Naive thymus-derived CD8-positive, alpha-beta T cell (primary cell): Measurements from ENCODE around the gene MT1M. TPM values are rescaled to one million over a fixed set of nuclear protein-coding genes. Genes with fewer than 3 reads are reported as not detected.
"Not testable (repeated sequence)": the region's sequence is repeated elsewhere in the genome, so short reads cannot be mapped to it uniquely, and the experiment has no call there.

Experiments
- ATAC-seq, 2 donors: fragments of 150-1000 bp; cut with Tn5 transposase in 1 of 2; sonication (Bioruptor Pico), chemical (Tn5 transposase) in 1 of 2; 1 replicate in 1 of 2; 2 replicates in 1 of 2; pipeline ENCODE4 v1.10.0; 2021; ENCODE audit warnings: mild to moderate bottlenecking in 2 of 2, moderate library complexity in 2 of 2
- POLR2A ChIA-PET: fragments of 350-600 bp; sonication (Branson Sonifier 250); formaldehyde crosslinking; loops from one replicate; lab custom pipeline; 2021; ENCODE audit warnings: antibody characterized with exemption; lab: Charles Lee
- DNase-seq, 10 donors: peaks; one replicate each; pipeline versions ENCODE4 v3.0.0 to v3.0.0-alpha.2; 2020 to 2022
- H3K27ac Mint-ChIP-seq, 10 donors: one replicate each; pipeline ENCODE4 v1.8.0; 2020 to 2022; ENCODE audit warnings: mild to moderate bottlenecking in 10 of 10, mixed read lengths in 10 of 10, moderate library complexity in 4 of 10, inconsistent platforms in 1 of 10
- H3K27me3 Mint-ChIP-seq, 5 donors: one replicate each; pipeline ENCODE4 v1.8.0; 2021 to 2022; ENCODE audit warnings: mixed read lengths in 5 of 5
- H3K36me3 Mint-ChIP-seq, 3 donors: one replicate each; pipeline ENCODE4 v1.8.0; 2020 to 2022; ENCODE audit warnings: mixed read lengths in 3 of 3, mild to moderate bottlenecking in 2 of 3, inconsistent platforms in 1 of 3
- H3K4me1 Mint-ChIP-seq, 4 donors: one replicate each; pipeline ENCODE4 v1.8.0; 2021 to 2022; ENCODE audit warnings: mixed read lengths in 4 of 4
- H3K4me3 Mint-ChIP-seq, 10 donors: one replicate each; pipeline ENCODE4 v1.8.0; 2020 to 2022; ENCODE audit warnings: mild to moderate bottlenecking in 10 of 10, mixed read lengths in 10 of 10, moderate library complexity in 6 of 10, inconsistent platforms in 1 of 10
- H3K9me3 Mint-ChIP-seq, 9 donors: one replicate each; pipeline ENCODE4 v1.8.0; 2020 to 2022; ENCODE audit warnings: mixed read lengths in 9 of 9, mild to moderate bottlenecking in 3 of 9, inconsistent platforms in 1 of 9, moderate library complexity in 1 of 9
- polyA plus RNA-seq, 3 donors: library from polyadenylated mRNA; unstranded; fragments of 300-500 nt; fragmentation: Illumina TruSeq; gene quantifications; one replicate each; pipeline ENCODE4 v1.2.3, GENCODE V29; 2021
- total RNA-seq, 8 experiments: library from RNA in 2 of 8; stranded (reverse) in 2 of 8; gene quantifications; one replicate each; pipeline ENCODE4 v1.2.3 and lab custom pipeline; 2021 to 2026

The MT1M gene
- total and polyA plus RNA-seq, 5 experiments from 2014 or later, result not detected

DNA sequence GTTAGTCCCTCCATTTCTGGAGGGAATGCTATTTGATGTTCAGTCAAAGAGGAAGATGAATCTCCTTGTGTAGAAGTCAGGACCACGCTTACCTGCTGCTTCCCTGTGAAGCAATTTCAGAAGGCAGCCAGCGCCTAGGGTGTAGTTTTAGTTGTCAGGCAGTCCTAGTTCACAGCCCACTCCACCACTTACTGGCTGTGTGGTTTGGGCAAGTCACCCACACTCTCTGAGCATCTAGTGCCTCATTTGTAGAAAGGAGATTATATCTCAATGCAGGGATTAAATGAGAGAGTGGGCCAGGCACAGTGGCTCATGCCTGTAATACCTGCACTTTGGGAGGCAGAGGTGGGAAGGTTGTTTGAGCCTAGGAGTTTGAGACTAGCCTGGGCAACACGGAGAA lies 39.7 kb downstream of the MT1M start:
- H3K36me3 Mint-ChIP-seq, ATAC-seq, DNase-seq, H3K9me3 Mint-ChIP-seq, H3K4me3 Mint-ChIP-seq, H3K27ac Mint-ChIP-seq: not testable (repeated sequence)
- POLR2A ChIA-PET, result interaction anchor here (0.6 to 1.0 kb wide), 2 partner anchors 29 to 40 kb away, joined by 3 to 4 read pairs; no protein-coding TSS in a partner anchor
- Mint-ChIP-seq H3K27me3 (peaks cover 25 to 45% (median 40%) of the 10 kb centered on the region in 5 donors), H3K4me1 (peaks cover 24 to 53% (median 36%) of the 10 kb centered on the region in 4 donors)

DNA sequence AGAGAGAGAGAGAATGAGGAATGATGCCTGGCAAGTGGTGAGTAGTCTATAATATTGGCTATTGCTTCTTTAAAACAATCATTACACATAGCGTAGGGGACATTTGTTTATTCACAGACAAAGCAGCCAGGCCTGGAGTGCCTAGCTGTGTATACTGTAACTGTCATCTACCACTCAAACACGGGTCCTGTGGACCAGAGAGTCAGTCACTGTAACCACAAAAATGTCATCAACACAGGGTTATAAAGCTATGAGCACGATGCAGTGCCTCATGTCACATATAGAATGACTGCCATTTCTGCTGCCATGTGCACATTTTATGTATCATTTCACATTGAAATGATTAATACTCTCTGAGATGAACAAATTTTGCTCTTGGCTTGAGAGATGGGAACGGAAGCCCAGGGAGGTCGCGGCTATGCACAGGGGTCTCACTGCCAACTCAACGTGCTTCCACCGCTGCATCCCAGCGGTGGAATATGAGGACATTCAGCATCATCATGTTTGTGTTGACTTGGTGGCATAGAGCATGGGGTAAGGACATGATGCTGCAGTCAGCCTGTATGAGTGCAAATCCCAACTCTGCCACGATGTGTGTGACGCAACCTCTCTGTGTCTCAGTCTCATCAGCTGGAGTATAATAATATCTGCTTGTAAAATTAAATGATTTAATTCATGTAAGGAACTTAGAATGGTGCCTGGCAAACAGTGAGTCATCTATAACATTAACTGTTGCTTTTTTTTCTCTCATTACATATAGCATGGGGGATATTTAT lies 40.5 kb downstream of the MT1M start:
- H3K9me3 Mint-ChIP-seq, result no peaks in the 10 kb centered on the region
- POLR2A ChIA-PET, result interaction anchor here (0.9 to 1.3 kb wide), 2 partner anchors 9 to 16 kb away, joined by 3 to 4 read pairs; partner anchors contain the start of gene MT1X
- peaks cover 21 to 42% (median 33%) of the 10 kb centered on the region in 5 donors for H3K27me3 Mint-ChIP-seq
- H3K4me3 Mint-ChIP-seq, result no peak overlapping the region
- DNase-seq (no peak), ATAC-seq (no peak)
- peaks cover 23 to 46% (median 34%) of the 10 kb centered on the region in 4 donors for H3K4me1 Mint-ChIP-seq
- peak overlapping the region in 1 of 10 donors; percentile 25 for H3K27ac Mint-ChIP-seq
- H3K36me3 Mint-ChIP-seq, result no peaks in the 10 kb centered on the region

DNA sequence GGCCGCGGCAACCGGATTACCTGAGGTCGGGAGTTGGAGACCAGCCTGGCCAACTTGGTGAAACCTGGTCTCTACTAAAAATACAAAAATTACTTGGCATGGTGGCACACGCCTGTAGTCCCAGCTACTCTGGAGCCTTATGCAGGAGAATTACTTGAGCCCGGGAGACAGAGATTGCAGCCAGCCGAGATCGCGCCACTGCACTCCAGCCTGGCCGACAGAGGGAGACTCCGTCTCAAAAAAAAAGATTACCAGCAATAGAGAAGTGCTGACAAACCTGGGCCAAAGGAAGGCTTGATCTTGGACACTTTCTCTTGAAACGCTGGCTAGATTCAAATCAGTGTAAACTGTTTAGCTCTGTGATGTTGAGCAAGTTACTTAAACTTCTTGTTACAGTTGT lies 41.5 kb downstream of the MT1M start:
- peak overlapping the region in 5 of 10 donors; percentile 7 to 77 (median 69) for H3K27ac Mint-ChIP-seq
- ATAC-seq (peak; percentile 32 to 33), DNase-seq (peak in 4 of 10 donors; percentile 22 to 60 (median 45))
- H3K36me3 Mint-ChIP-seq, result no peaks in the 10 kb centered on the region
- POLR2A ChIA-PET, result interaction anchor here (0.9 to 1.3 kb wide), 2 partner anchors 8 to 17 kb away, joined by 3 to 4 read pairs; partner anchors contain the start of gene MT1X
- peaks cover 15 to 38% (median 26%) of the 10 kb centered on the region in 4 donors for H3K4me1 Mint-ChIP-seq
- no peaks in the 10 kb centered on the region for H3K9me3 Mint-ChIP-seq
- peak overlapping the region in 6 of 10 donors; percentile 3 to 50 (median 38) for H3K4me3 Mint-ChIP-seq
- peaks cover 13 to 34% (median 25%) of the 10 kb centered on the region in 5 donors for H3K27me3 Mint-ChIP-seq

DNA sequence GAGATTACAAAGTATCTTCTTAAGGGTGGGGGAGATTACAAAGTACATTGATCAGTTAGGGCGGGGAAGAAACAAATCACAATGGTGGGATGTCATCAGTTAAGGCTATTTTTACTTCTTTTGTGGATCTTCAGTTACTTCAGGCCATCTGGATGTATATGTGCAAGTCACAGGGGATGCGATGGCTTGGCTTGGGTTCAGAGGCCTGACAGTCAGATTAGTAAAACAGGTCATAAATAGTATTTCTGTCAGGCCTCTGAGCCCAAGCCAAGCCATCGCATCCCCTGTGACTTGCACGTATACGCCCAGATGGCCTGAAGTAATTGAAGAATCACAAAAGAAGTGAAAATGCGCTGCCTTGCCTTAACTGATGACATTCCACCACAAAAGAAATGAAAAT lies 42.1 kb downstream of the MT1M start:
- Mint-ChIP-seq H3K27me3 (peaks cover 10 to 31% (median 19%) of the 10 kb centered on the region in 5 donors), H3K27ac (peak overlapping the region in 5 of 10 donors; percentile 11 to 73 (median 46)), H3K4me1 (peaks cover 11 to 32% (median 22%) of the 10 kb centered on the region in 4 donors), H3K4me3 (peak overlapping the region in 6 of 10 donors; percentile 30 to 75 (median 38))
- ATAC-seq, H3K9me3 Mint-ChIP-seq, DNase-seq, H3K36me3 Mint-ChIP-seq, POLR2A ChIA-PET: not testable (repeated sequence)

DNA sequence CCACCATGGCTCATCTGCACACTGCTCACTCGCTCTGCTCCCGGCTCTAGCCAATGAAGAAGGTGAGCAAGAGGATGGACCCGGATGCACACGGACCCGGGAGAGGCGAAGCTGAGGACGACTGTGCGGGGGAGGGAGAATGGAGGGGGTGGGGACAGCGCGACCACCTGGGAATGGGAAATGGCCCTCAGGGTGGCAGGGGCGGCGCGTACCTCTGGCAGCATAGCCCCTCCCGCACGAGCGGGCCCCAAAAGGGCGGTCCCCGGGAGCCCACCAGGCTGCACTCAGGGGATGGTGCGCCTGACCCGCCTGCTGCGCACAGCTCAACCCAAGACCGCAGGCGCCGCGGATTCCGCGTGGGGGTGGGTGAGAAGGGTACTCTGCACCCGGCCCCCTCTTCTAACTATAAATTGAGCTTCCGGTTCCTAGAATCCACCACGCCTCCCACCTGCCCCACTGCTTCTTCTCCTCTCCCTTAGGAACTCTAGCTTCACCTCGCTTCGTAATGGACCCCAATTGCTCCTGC lies 43.3 kb downstream of the MT1M start:
- DNase-seq (peak in 9 of 10 donors; percentile 38 to 75 (median 56)), ATAC-seq (peak; percentile 93 to 96)
- POLR2A ChIA-PET, result interaction anchor here (1.0 to 2.3 kb wide), 5 partner anchors 14 to 67 kb away, joined by 4 to 8 read pairs (median 5); partner anchors contain the start of gene MT2A
- peak overlapping the region in 8 of 10 donors; percentile 53 to 88 (median 66) for H3K27ac Mint-ChIP-seq
- H3K4me1 Mint-ChIP-seq, result peaks cover 8 to 28% (median 19%) of the 10 kb centered on the region in 4 donors
- no peaks in the 10 kb centered on the region for H3K9me3 Mint-ChIP-seq
- no peaks in the 10 kb centered on the region for H3K36me3 Mint-ChIP-seq
- H3K27me3 Mint-ChIP-seq, result peaks cover 5 to 25% (median 7%) of the 10 kb centered on the region in 5 donors
- peak overlapping the region; percentile 70 to 90 (median 81) for H3K4me3 Mint-ChIP-seq

DNA sequence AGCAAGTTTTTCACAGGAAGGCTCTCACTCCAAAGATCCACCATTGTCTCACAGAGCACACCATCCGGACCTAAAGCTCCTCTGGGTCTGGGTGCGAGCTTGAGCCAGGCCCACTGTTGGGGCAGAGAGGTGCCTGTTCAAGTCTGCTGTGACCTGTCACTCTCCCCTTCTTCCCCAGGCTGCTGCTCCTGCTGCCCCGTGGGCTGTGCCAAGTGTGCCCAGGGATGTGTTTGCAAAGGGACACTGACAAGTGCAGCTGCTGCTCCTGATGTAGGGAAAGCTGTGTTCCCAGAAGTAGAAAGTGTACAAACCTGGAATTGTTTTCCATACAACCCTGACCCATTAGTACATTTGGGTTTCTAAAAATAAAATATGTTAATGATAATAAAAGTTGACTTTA lies 45.0 kb downstream of the MT1M start:
- H3K27ac Mint-ChIP-seq, result peak overlapping the region in 1 of 10 donors; percentile 80
- H3K9me3 Mint-ChIP-seq, result no peaks in the 10 kb centered on the region
- ATAC-seq (no peak), DNase-seq (no peak)
- H3K4me1 Mint-ChIP-seq, result peaks cover 17 to 39% (median 29%) of the 10 kb centered on the region in 4 donors
- no peaks in the 10 kb centered on the region for H3K36me3 Mint-ChIP-seq
- H3K27me3 Mint-ChIP-seq, result peaks cover 0 to 17% (median 0%) of the 10 kb centered on the region in 5 donors
- H3K4me3 Mint-ChIP-seq, result peak overlapping the region in 3 of 10 donors; percentile 7 to 44 (median 10)
- POLR2A ChIA-PET, result interaction anchor here (0.8 to 2.3 kb wide), 4 partner anchors 24 to 101 kb away, joined by 3 to 7 read pairs (median 4); partner anchors contain the start of gene MT2A

DNA sequence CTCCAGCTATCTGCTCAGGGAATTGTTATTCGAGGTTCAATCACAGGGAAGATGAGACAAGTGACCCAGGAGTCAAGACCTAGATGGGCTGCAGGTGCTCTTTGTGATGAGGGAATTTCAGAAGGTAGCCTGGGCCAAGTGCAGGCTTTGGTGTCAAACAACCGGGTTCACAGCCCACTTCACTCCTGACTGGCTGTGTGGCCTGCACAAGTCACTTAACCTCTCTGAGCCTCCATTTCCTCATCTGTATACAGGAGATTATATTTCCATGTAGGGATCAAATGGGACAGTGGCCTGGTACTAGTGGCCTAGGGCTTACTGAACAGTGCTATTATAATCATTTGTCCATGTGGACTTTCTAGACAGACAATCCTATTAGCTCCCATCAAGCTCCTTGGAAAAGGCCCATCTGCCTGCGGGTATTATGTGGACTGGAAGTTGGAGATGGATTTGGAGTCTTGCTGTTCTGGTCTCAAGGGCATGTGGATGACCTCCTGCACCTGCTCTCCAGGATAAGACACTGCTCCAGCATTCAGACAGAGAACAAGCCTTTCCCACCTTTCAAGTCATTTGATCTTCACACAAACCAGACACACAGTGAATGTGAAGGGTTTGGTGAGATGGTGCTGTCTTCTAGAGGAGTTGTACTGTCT lies 46.7 kb downstream of the MT1M start:
- no peaks in the 10 kb centered on the region for H3K9me3 Mint-ChIP-seq
- ATAC-seq, result no peak
- H3K27me3 Mint-ChIP-seq, result peaks cover 0 to 5% (median 0%) of the 10 kb centered on the region in 5 donors
- DNase-seq, result no peak
- H3K4me1 Mint-ChIP-seq, result peaks cover 22 to 54% (median 40%) of the 10 kb centered on the region in 4 donors
- peaks cover 0 to 2% (median 0%) of the 10 kb centered on the region in 3 donors for H3K36me3 Mint-ChIP-seq
- POLR2A ChIA-PET, result interaction anchor here (0.6 kb wide), 2 partner anchors 8 to 411 kb away, joined by 3 to 6 read pairs; no protein-coding TSS in a partner anchor
- H3K27ac Mint-ChIP-seq, result peak overlapping the region in 2 of 10 donors; percentile 4 to 26
- no peak overlapping the region for H3K4me3 Mint-ChIP-seq

DNA sequence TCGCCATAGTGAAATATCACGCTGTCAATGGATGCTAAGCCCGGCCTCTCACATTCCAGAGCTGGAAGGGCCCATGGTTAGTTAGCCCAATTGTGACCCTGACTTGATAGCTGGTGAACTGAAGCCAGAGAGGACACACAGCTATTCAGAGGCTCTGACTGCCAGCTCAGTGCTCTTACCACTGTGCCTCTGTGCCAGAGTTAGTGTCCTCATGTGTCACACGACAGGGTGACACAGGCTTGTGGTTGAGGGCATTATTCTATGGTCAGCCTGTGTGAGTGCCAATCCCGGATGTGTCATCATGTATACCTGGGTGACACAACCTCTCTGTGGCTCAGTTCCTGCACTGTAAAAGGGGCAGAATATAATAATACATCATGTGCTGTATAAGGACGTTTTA lies 47.4 kb downstream of the MT1M start:
- DNase-seq, result no peak
- H3K9me3 Mint-ChIP-seq, result no peaks in the 10 kb centered on the region
- POLR2A ChIA-PET, result interaction anchor here (0.5 to 0.6 kb wide), 3 partner anchors 7 to 411 kb away, joined by 3 to 6 read pairs (median 3); no protein-coding TSS in a partner anchor
- peaks cover 24 to 54% (median 40%) of the 10 kb centered on the region in 4 donors for H3K4me1 Mint-ChIP-seq
- peaks cover 0 to 4% (median 0%) of the 10 kb centered on the region in 5 donors for H3K27me3 Mint-ChIP-seq
- H3K4me3 Mint-ChIP-seq, result no peak overlapping the region
- ATAC-seq, result no peak
- H3K36me3 Mint-ChIP-seq, result peaks cover 0 to 4% (median 0%) of the 10 kb centered on the region in 3 donors
- H3K27ac Mint-ChIP-seq, result no peak overlapping the region

DNA sequence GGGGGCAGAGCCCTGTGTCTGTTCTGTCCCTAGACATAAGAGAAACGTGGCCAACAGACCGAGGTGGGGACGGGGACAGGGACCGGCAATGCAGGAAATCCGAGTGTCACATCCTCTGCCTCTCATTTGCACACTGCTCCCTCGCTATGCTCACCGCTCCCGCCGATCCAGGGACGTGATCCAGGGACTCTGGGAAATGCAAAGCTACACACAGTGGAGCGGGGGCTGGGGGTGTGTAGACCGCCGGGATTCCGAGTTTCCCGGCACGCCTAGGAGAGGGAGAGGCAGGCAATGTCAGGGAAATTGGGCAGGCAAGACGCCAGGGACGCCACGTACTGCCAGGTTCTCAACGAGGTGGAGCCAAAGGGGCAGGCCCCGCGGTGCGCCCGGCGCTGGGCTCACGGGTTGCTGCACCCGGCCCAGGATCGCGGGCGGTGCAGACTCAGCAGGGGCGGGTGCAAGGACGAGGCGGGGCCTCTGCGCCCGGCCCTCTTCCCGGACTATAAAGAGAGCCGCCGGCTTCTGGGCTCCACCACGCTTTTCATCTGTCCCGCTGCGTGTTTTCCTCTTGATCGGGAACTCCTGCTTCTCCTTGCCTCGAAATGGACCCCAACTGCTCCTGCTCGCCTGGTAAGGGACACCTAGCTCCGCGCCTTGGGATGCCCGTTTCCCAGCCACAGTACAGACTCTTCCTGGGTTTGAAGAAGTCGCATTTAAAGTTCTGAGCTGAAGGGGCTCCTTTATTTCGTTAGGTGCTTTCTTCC lies 49.7 kb downstream of the MT1M start, which contains the start of gene MT1X:
Gene MT1X (plus strand): TSS at position 532 of the 764 bp plus-strand sequence. CDS start 71 bp downstream, at position 603.
- peak within 1 kb of the TSS; percentile 94 to 99 (median 96) for H3K4me3 Mint-ChIP-seq
- peak; percentile 77 to 94 (median 86) for DNase-seq
- peaks cover 0 to 6% (median 3%) of the 10 kb centered on the region in 9 donors for H3K9me3 Mint-ChIP-seq
- peak; percentile 98 to 99 for ATAC-seq
- POLR2A ChIA-PET, result interaction anchor here (0.9 to 3.6 kb wide), 12 partner anchors 9 to 179 kb away, joined by 3 to 21 read pairs (median 5); partner anchors contain the start of genes MT1F and MT2A
- H3K4me1 Mint-ChIP-seq, result peaks cover 17 to 36% (median 28%) of the 10 kb centered on the region in 4 donors
- H3K27me3 Mint-ChIP-seq, result no peaks in the 10 kb centered on the region
- peak within 1 kb of the TSS; percentile 94 to 99 (median 98) for H3K27ac Mint-ChIP-seq
- H3K36me3 Mint-ChIP-seq, result peaks cover 5 to 12% (median 8%) of the 10 kb centered on the region in 3 donors

DNA sequence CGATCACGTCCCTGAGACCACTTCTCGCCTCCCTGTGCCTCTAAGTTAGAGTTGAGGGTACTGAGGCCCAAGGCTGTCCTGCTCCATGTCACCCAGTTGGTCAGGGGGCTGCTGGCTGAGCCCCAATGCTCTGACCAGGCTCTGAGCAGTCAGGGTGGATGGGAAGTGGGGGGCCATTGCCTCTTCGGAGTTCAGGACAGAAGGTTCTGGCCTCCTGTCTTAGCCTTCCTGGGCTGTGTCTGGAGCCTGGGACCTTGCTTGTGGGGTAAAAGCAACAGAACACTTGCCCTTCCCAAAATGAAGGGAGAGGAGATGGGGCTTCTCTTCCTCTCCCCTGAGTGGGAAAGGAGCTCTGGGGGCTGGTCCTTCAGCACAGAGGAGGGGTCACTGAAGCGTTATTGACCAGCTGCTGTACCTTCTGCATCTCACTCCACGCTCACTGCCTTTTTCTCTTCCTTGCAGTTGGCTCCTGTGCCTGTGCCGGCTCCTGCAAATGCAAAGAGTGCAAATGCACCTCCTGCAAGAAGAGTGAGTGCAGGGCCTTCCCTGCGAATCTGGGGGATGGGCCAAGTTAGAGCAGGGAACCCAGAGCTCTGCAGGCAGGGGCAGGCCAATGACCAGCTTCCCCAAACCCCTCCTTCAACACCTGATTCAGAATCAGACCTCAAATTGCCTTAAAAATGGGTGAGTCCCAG lies 50.4 kb downstream of the MT1M start:
- H3K4me1 Mint-ChIP-seq, result peaks cover 17 to 36% (median 27%) of the 10 kb centered on the region in 4 donors
- peaks cover 5 to 12% (median 8%) of the 10 kb centered on the region in 3 donors for H3K36me3 Mint-ChIP-seq
- peak in 1 of 2 donors; percentile 10 for ATAC-seq
- H3K27me3 Mint-ChIP-seq, result no peaks in the 10 kb centered on the region
- no peak for DNase-seq
- H3K9me3 Mint-ChIP-seq, result peaks cover 0 to 6% (median 3%) of the 10 kb centered on the region in 9 donors
- POLR2A ChIA-PET, result interaction anchor here (1.0 to 3.6 kb wide), 11 partner anchors 11 to 179 kb away, joined by 3 to 21 read pairs (median 6); partner anchors contain the start of gene MT2A
- peak overlapping the region; percentile 94 to 99 (median 98) for H3K27ac Mint-ChIP-seq
- peak overlapping the region; percentile 94 to 99 (median 96) for H3K4me3 Mint-ChIP-seq
